PC-3 (cell line): Measurements from ENCODE around the gene HSD17B3. TPM values are rescaled to one million over a fixed set of nuclear protein-coding genes. Genes with fewer than 3 reads are reported as not detected.
"Not testable (repeated sequence)": the region's sequence is repeated elsewhere in the genome, so short reads cannot be mapped to it uniquely, and the experiment has no call there.

Experiments used
- ATAC-seq: fragments of 200-7000 bp; cut with Tn5 transposase; 2 replicates; pipeline ENCODE4 v1.9.1; 2020; ENCODE audit warnings: mild to moderate bottlenecking, moderate library complexity
- BruUV-seq: library from RNA; stranded (reverse); fragments of 400-500 nt; replicated peaks from 2 replicates; lab custom pipeline; 2021; lab: Mats Ljungman, UMichigan
- CTCF ChIA-PET: fragments of 300-600 bp; sonication (Branson Sonifier 250); formaldehyde crosslinking; loops from one replicate; lab custom pipeline; 2022; ENCODE audit warnings: antibody characterized with exemption; lab: Charles Lee
- POLR2A ChIA-PET: fragments of 300-600 bp; sonication (Branson Sonifier 250); formaldehyde crosslinking; loops from one replicate; lab custom pipeline; 2022; ENCODE audit warnings: antibody characterized with exemption; ENCODE audit not compliant: unreplicated experiment; lab: Charles Lee
- DNase-seq: peaks from one replicate; pipeline ENCODE4 v3.0.0-alpha.2; 2015
- H2AFZ ChIP-seq: fragments of 300-600 bp; sonication (generic); 2 replicates; pipeline ENCODE4 v1.6.0; 2016; ENCODE audit warnings: antibody characterized with exemption, low read length
- H3F3A ChIP-seq: fragments of 300-600 bp; sonication (generic); one replicate; pipeline ENCODE4 v1.6.0; 2017; ENCODE audit warnings: antibody characterized with exemption, low read length, control low read depth, mild to moderate bottlenecking; ENCODE audit not compliant: unreplicated experiment
- H3K27ac ChIP-seq: fragments of 300-600 bp; sonication (generic); 2 replicates; pipeline ENCODE4 v1.5.1; 2016; ENCODE audit warnings: mild to moderate bottlenecking, low read length
- H3K27me3 ChIP-seq: fragments of 300-600 bp; sonication (generic); 2 replicates; pipeline ENCODE4 v1.6.1; 2016; ENCODE audit warnings: low read length, mixed read lengths
- H3K36me3 ChIP-seq: fragments of 300-600 bp; sonication (generic); 2 replicates; pipeline ENCODE4 v1.6.1; 2016; ENCODE audit warnings: low read depth, mixed run types, low read length, mixed read lengths
- H3K4me1 ChIP-seq: fragments of 300-600 bp; sonication (generic); 2 replicates; pipeline ENCODE4 v1.5.1; 2016; ENCODE audit warnings: low read length; ENCODE audit not compliant: insufficient read depth
- H3K4me2 ChIP-seq: fragments of 300-600 bp; sonication (generic); 2 replicates; pipeline ENCODE4 v1.6.0; 2016; ENCODE audit warnings: low read length
- H3K4me3 ChIP-seq: fragments of 300-600 bp; sonication (generic); 2 replicates; pipeline ENCODE4 v1.5.1; 2016; ENCODE audit warnings: mild to moderate bottlenecking, low read length, mixed read lengths
- H3K79me2 ChIP-seq: fragments of 300-600 bp; sonication (generic); 2 replicates; pipeline ENCODE4 v1.6.1; 2017; ENCODE audit warnings: low read length, mixed read lengths
- H3K9ac ChIP-seq: fragments of 300-600 bp; sonication (generic); 2 replicates; pipeline ENCODE4 v1.6.0; 2016; ENCODE audit warnings: mild to moderate bottlenecking, low read length
- H3K9me2 ChIP-seq: fragments of 300-600 bp; sonication (generic); replicated peaks from 2 replicates; pipeline ENCODE4 v1.6.1; 2016; ENCODE audit warnings: mixed run types, low read length, mixed read lengths
- H3K9me3 ChIP-seq: fragments of 300-600 bp; sonication (generic); 2 replicates; pipeline ENCODE4 v1.6.1; 2016; ENCODE audit warnings: low read length, mixed read lengths
- H4K20me1 ChIP-seq: fragments of 300-600 bp; sonication (generic); 2 replicates; pipeline ENCODE4 v1.6.1; 2016; ENCODE audit warnings: low read length, mixed read lengths
- EZH2 ChIP-seq: fragments of 300-600 bp; sonication (generic); IDR thresholded peaks from one replicate; pipeline ENCODE4 v1.6.1; 2017; ENCODE audit warnings: antibody characterized with exemption, mild to moderate bottlenecking, low read length; ENCODE audit not compliant: unreplicated experiment
- EZH2phosphoT487 ChIP-seq: fragments of 300-600 bp; sonication (generic); IDR thresholded peaks from 2 replicates; pipeline ENCODE4 v1.6.1; 2018; ENCODE audit warnings: mild to moderate bottlenecking, antibody characterized with exemption, low read length, borderline replicate concordance
- intact Hi-C: fragments of 100-400 bp; cut with micrococcal nuclease; formaldehyde crosslinking; loops from 2 replicates; pipeline ENCODE4 v1.9.0; 2023
- total RNA-seq: library from RNA; depleted of rRNA; stranded (reverse); fragments of >200 nt; gene quantifications from 2 replicates; pipeline ENCODE4 v1.2.3, GENCODE V29; 2014
- TF ChIP-seq, protein P1 (sequence below): fragments of 300-600 bp; sonication (generic); conservative IDR thresholded peaks from 2 replicates; pipeline ENCODE4 v1.5.1; 2017; ENCODE audit warnings: antibody characterized with exemption, low read depth, mild to moderate bottlenecking, low read length

Gene HSD17B3
- total RNA-seq, 1 experiment from 2014 or later, result 0.26 TPM

DNA sequence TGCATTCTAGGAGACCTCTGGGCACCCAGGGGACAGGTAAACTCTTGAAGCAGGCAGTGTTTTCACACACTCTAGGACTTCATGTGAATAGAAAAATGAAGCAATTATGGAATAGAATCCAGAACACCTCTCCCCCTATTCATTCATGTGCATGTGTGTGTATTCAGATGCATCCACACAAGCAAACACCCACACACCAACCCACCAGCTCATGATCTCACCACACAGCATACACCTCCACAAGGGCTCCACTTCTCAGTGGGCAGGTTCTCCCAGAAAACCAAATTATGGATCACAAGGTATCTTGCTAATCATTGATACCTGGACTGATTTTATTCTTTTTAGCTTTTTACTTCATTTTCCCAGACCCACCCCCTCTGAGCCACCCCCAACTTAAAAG lies 21.2 kb upstream of the HSD17B3 start:
- ChIA-PET CTCF (no interaction called here), POLR2A (no interaction called here)
- Histone ChIP-seq H3K36me3 (no peaks in the 10 kb centered on the region; the same call in 1 of the 2 replicates), H3F3A (no peaks in the 10 kb centered on the region), H3K79me2 (no peaks in the 10 kb centered on the region), H4K20me1 (no peaks in the 10 kb centered on the region), H3K4me1 (no peaks in the 10 kb centered on the region), H3K27me3 (no peaks in the 10 kb centered on the region), H3K4me2 (no peak overlapping the region), H3K9ac (no peak overlapping the region), H3K9me3 (no peaks in the 10 kb centered on the region), H3K4me3 (no peak overlapping the region), H3K27ac (no peak overlapping the region), H3K9me2 (no peaks in the 10 kb centered on the region), H2AFZ (no peak overlapping the region)
- DNase-seq (no peak), ATAC-seq (no peak)
- BruUV-seq, result no TSS peak
- intact Hi-C loops, result no loop called here
- TF ChIP-seq, protein P1, sequence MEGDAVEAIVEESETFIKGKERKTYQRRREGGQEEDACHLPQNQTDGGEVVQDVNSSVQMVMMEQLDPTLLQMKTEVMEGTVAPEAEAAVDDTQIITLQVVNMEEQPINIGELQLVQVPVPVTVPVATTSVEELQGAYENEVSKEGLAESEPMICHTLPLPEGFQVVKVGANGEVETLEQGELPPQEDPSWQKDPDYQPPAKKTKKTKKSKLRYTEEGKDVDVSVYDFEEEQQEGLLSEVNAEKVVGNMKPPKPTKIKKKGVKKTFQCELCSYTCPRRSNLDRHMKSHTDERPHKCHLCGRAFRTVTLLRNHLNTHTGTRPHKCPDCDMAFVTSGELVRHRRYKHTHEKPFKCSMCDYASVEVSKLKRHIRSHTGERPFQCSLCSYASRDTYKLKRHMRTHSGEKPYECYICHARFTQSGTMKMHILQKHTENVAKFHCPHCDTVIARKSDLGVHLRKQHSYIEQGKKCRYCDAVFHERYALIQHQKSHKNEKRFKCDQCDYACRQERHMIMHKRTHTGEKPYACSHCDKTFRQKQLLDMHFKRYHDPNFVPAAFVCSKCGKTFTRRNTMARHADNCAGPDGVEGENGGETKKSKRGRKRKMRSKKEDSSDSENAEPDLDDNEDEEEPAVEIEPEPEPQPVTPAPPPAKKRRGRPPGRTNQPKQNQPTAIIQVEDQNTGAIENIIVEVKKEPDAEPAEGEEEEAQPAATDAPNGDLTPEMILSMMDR, result no peak
- no peak for TF ChIP-seq EZH2
- TF ChIP-seq EZH2phosphoT487, result no peak

DNA sequence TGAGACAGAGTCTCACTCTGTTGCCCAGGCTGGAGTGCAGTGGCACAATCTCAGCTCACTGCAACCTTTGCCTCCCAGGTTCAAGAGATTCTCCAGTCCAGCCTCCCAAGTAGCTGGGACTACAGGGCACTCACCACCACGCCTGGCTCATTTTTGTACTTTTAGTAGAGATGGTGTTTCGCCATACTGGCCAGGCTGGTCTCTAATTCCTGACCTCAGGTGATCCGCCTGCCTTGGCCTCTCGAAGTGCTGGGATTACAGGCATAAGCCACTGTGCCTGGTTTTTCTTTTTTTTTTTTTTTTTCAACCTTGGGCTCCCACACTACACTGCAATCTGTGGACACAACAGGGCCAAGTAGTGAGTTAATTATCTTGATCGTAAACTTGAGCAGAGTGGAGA lies 20.8 kb upstream of the HSD17B3 start:
- POLR2A ChIA-PET, DNase-seq, ATAC-seq: not testable (repeated sequence)

DNA sequence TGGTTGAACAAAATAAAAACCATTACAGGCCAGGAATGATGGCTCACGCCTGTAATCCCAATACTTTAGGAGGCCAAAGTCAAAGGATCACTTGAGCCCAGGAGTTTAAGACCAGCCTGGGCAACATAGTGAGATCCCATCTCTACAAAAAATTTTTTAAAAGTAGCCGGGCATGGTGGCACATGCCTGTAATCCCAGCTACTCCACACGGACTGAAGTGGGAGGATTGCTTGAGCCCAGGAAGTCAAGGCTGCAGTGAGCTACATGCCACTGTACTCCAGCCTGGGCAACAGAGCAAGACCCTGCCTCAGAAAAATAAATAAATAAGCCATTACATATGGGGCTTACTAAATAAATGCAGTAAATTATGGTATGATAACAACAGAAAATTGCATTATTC lies 20.2 kb upstream of the HSD17B3 start:
- H3K27ac ChIP-seq, H3K4me2 ChIP-seq, H2AFZ ChIP-seq, intact Hi-C loops, ATAC-seq, H3K27me3 ChIP-seq, BruUV-seq, H3K9me2 ChIP-seq, H3K79me2 ChIP-seq, H3K9ac ChIP-seq, H3F3A ChIP-seq, POLR2A ChIA-PET, H4K20me1 ChIP-seq, DNase-seq, H3K9me3 ChIP-seq, H3K36me3 ChIP-seq, CTCF ChIA-PET, H3K4me1 ChIP-seq, H3K4me3 ChIP-seq: not testable (repeated sequence)

More for the DNA sequence above, 20.8 kb upstream of the HSD17B3 start:
- H3K4me3 ChIP-seq, H3K79me2 ChIP-seq, H3K9me3 ChIP-seq, H4K20me1 ChIP-seq, H3K9ac ChIP-seq, H3K27ac ChIP-seq, CTCF ChIA-PET, intact Hi-C loops, BruUV-seq, H2AFZ ChIP-seq, H3K36me3 ChIP-seq, H3K9me2 ChIP-seq, H3K4me1 ChIP-seq, H3K27me3 ChIP-seq, H3K4me2 ChIP-seq, H3F3A ChIP-seq: not testable (repeated sequence)

DNA sequence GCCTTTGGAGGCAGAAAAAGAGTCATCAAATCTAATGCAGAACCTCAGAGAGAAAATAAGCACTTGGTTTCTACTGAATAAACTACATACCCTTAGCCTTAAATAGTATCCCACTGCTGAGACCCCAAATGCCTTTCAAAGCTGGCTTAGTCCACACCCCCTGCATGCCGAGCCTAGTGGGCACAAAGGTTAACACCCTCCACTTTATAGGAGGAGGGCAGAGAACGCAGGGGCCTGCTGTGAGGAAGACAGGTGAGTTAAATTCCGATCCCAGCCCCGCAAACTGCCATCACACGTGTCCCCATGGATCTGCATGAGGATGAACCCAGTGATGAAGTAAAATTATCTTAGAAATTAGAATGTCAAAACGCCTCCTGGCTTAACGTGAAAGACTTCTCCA lies 19.5 kb upstream of the HSD17B3 start:
- TF ChIP-seq, protein P1, result no peak
- TF ChIP-seq EZH2 (no peak), EZH2phosphoT487 (no peak)
- ATAC-seq (no peak), DNase-seq (no peak)
- no TSS peak for BruUV-seq
- no peak overlapping the region for H2AFZ ChIP-seq
- POLR2A ChIA-PET, result no interaction called here
- no peaks in the 10 kb centered on the region for H4K20me1 ChIP-seq
- H3K27me3 ChIP-seq, result no peaks in the 10 kb centered on the region
- H3F3A ChIP-seq, result no peaks in the 10 kb centered on the region
- H3K4me2 ChIP-seq, result no peak overlapping the region
- CTCF ChIA-PET, result no interaction called here
- H3K4me1 ChIP-seq, result no peaks in the 10 kb centered on the region
- no peaks in the 10 kb centered on the region for H3K9me2 ChIP-seq
- H3K9me3 ChIP-seq, result no peaks in the 10 kb centered on the region
- intact Hi-C loops, result no loop called here
- H3K79me2 ChIP-seq, result no peaks in the 10 kb centered on the region
- no peak overlapping the region for H3K9ac ChIP-seq
- no peaks in the 10 kb centered on the region for H3K36me3 ChIP-seq
- no peak overlapping the region for H3K4me3 ChIP-seq
- H3K27ac ChIP-seq, result no peak overlapping the region
